Adrenal gland (tissue), 12 donors: ENCODE results near the gene IL6R. TPM values are rescaled to one million over a fixed set of nuclear protein-coding genes. Genes with fewer than 3 reads are reported as not detected.
A peak's percentile ranks its signal among the peaks of the same experiment; 100 is the strongest.
"Not testable (repeated sequence)": the region's sequence is repeated elsewhere in the genome, so short reads cannot be mapped to it uniquely, and the experiment has no call there.

Experiments
- DNase-seq, 7 donors: peaks; one replicate each; pipeline ENCODE4 v3.0.0-alpha.2; 2019 to 2020
- H3K27ac ChIP-seq, 5 donors: fragments of 200-600 bp; sonication (generic) in 4 of 5; 1 replicate in 3 of 5; 2 replicates in 2 of 5; pipeline versions ENCODE4 v1.5.1 to v1.8.0; 2016 to 2020; ENCODE audit warnings: mild to moderate bottlenecking in 1 of 5
- H3K27me3 ChIP-seq: fragments of 200-600 bp; 2 replicates; pipeline ENCODE4 v1.8.0; 2021
- H3K36me3 ChIP-seq, 2 donors: fragments of 200-600 bp; replicated peaks in 1 of 2; 1 replicate in 1 of 2; 2 replicates in 1 of 2; pipeline versions ENCODE4 v1.5.1 to v1.8.0; 2018 to 2022
- H3K4me1 ChIP-seq, 2 donors: fragments of 200-600 bp; replicated peaks in 1 of 2; 1 replicate in 1 of 2; 2 replicates in 1 of 2; pipeline versions ENCODE4 v1.5.1 to v1.8.0; 2018 to 2021
- H3K4me3 ChIP-seq, 4 donors: fragments of 200-600 bp; sonication (generic) in 3 of 4; one replicate each; pipeline ENCODE4 v1.5.1; 2016 to 2018
- H3K9me3 ChIP-seq, 3 donors: fragments of 200-600 bp; sonication (generic) in 1 of 3; replicated peaks in 1 of 3; 1 replicate in 2 of 3; 2 replicates in 1 of 3; pipeline versions ENCODE4 v1.5.1 to v1.8.0; 2016 to 2021
- POLR2A ChIP-seq, 2 donors: fragments of 450-650 bp; IDR thresholded peaks; one replicate each; pipeline ENCODE4 v1.6.1; 2017; ENCODE audit warnings: antibody characterized with exemption in 2 of 2, mild to moderate bottlenecking in 2 of 2, moderate library complexity in 1 of 2
- WGBS, 4 donors: extraction: QIAGEN DNeasy Blood & Tissue Kit in 2 of 4; methylation state at CpG; one replicate each; pipeline versions ENCODE4 v1.1.5 to v1.1.7; 2013 to 2017; 5-methylcytosine and 5-hydroxymethylcytosine counted together
- intact Hi-C, 2 donors: fragments of 100-400 bp; cut with DNase I; formaldehyde crosslinking; loops; one replicate each; pipeline versions ENCODE4 v1.14.1 to v1.15.0; 2022 to 2023
- polyA plus RNA-seq, 3 donors: library from polyadenylated mRNA; stranded (reverse); fragments of 200-250 nt in 2 of 3; fragments of 350-450 nt in 1 of 3; fragmentation: Illumina TruSeq in 1 of 3; extraction: RNeasy Lipid Tissue Mini Kit (QIAGEN cat#74804) in 1 of 3; gene quantifications; one replicate each; pipeline ENCODE4 v1.2.3, GENCODE V29; 2013 to 2014
- total RNA-seq, 9 donors: library from RNA; depleted of rRNA in 4 of 9; stranded (reverse); fragments of >200 nt in 4 of 9; fragments of 120-200 nt in 1 of 9; fragmentation: NEBNext Ultra II Directional in 1 of 9; extraction: Animal tissue kit (Norgen Biotek cat#: 25700) in 1 of 9; gene quantifications; one replicate each; pipeline versions ENCODE4 v1.1.0 to v1.2.4, GENCODE V29; 2013 to 2023
- TF ChIP-seq, protein P1 (sequence below), 6 experiments: fragments of 450-650 bp in 4 of 6; fragments of 200-600 bp in 2 of 6; sonication (generic) in 1 of 6; IDR thresholded peaks; 1 replicate in 5 of 6; 2 replicates in 1 of 6; pipeline versions ENCODE4 v1.5.1 to v1.8.0; 2016 to 2021; ENCODE audit warnings: antibody characterized with exemption in 6 of 6, mild to moderate bottlenecking in 2 of 6, moderate library complexity in 1 of 6
- donor health status: healthy with polysubstance abuse.
- donor health status: Bipolar disorder and iron deficiency.
- donor health status: DM: yes; HTN: yes; CAD: no.
- donor health status: DM: no; HTN: no; CAD: no.
- donor health status: DM: no; HTN: no; CAD: no.
- donor health status: DM: yes; HTN: yes; CAD: no.

The IL6R gene
- total and polyA plus RNA-seq, 12 donors, result 4.4 to 43.0 (median 13.6) TPM

DNA sequence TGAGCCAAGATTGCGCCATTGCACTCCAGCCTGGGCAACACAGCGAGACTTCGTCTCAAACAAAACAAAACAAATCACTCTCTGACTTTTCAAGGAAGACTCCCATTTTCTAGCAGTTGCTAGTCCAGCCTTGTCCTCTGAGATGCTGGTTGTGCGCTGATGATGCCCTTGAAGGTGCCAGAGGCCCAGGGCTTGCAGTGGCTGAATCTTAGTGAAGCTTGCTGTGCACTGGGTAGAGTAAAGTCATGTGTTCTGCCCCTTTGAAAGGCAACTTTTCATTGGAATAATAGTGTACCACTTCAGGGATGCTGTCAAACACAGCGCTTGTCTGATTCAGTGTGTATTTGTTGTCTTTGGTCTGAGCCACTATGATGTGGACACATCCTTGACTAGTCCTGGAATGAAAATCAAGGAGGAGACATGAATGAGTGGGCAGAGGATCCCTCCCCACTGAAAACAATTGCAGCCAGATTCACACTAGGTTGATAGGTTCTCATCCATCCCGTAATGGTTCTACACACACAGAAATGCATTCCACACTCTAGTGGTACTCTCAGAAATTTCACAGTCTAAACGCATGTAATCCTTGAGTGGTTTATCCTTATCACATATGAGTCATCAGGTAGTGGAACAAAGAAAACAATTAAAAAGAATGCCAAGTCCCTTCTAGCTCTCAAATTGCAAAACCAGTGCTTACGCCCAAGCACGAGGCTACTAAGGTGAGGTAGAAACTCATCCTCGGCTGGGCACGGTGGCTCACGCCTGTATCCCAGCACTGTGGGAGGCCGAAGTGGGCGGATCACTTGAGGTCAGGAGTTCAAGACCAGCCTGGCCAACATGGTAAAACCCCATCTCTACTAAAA lies 79.0 kb downstream of the IL6R start:
- Histone ChIP-seq H3K27ac (peak overlapping the region in 3 of 5 donors; percentile 9 to 79 (median 72)), H3K4me3 (no peak overlapping the region), H3K27me3 (no peaks in the 10 kb centered on the region), H3K36me3 (peaks cover 0 to 19% of the 10 kb centered on the region in 2 donors), H3K4me1 (peaks cover 0 to 10% of the 10 kb centered on the region in 2 donors), H3K9me3 (no peaks in the 10 kb centered on the region)
- intact Hi-C loops, result loop anchor here in 1 of 2 donors (2.0 kb wide), 1 partner anchor 61 kb away; no protein-coding TSS in a partner anchor
- peak; percentile 42 to 89 (median 73) for DNase-seq
- 47 to 62% (median 58%) methylated on average over 14 of the region's 14 CpGs for WGBS, 4 donors
- peak in 1 of 2 donors; percentile 14 for TF ChIP-seq POLR2A (IDR thresholded peaks at IDR 0.05)
- TF ChIP-seq, protein P1, sequence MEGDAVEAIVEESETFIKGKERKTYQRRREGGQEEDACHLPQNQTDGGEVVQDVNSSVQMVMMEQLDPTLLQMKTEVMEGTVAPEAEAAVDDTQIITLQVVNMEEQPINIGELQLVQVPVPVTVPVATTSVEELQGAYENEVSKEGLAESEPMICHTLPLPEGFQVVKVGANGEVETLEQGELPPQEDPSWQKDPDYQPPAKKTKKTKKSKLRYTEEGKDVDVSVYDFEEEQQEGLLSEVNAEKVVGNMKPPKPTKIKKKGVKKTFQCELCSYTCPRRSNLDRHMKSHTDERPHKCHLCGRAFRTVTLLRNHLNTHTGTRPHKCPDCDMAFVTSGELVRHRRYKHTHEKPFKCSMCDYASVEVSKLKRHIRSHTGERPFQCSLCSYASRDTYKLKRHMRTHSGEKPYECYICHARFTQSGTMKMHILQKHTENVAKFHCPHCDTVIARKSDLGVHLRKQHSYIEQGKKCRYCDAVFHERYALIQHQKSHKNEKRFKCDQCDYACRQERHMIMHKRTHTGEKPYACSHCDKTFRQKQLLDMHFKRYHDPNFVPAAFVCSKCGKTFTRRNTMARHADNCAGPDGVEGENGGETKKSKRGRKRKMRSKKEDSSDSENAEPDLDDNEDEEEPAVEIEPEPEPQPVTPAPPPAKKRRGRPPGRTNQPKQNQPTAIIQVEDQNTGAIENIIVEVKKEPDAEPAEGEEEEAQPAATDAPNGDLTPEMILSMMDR (IDR thresholded peaks at IDR 0.05), result peak in 4 of 6 experiments; percentile 16 to 24 (median 21)

DNA sequence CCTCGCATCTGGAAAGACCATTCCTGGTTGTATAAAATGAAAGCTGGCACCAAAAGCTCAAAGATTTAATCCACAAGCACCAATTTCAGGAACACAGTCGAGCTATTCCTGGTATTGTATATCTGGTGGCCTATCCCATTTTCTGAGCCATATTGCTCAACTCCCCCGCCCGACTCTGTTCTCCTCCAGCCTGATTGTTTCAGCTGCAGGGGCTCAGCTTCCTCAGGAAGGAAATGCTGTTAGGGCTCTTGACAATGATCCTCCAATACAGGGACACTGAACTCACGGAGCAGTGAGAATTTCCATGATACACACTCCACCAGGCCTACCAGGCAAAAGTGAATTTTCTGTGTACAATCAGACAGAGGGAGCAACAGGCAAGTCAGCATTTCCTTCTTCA lies 80.0 kb downstream of the IL6R start:
- H3K4me1 ChIP-seq, result peaks cover 0 to 10% of the 10 kb centered on the region in 2 donors
- no peaks in the 10 kb centered on the region for H3K27me3 ChIP-seq
- TF ChIP-seq, protein P1 (IDR thresholded peaks at IDR 0.05), result no peak
- no peak for TF ChIP-seq POLR2A (IDR thresholded peaks at IDR 0.05)
- H3K27ac ChIP-seq, result peak overlapping the region in 2 of 5 donors; percentile 58 to 72
- DNase-seq, result peak in 6 of 7 donors; percentile 41 to 81 (median 54)
- H3K4me3 ChIP-seq, result no peak overlapping the region
- H3K36me3 ChIP-seq, result peaks cover 0 to 19% of the 10 kb centered on the region in 2 donors
- H3K9me3 ChIP-seq, result no peaks in the 10 kb centered on the region
- intact Hi-C loops, result loop anchor here in 1 of 2 donors (5.0 kb wide), 1 partner anchor 62 kb away; no protein-coding TSS in a partner anchor
- WGBS, 4 donors, result 58 to 73% (median 72%) methylated on average over 5 of the region's 5 CpGs

DNA sequence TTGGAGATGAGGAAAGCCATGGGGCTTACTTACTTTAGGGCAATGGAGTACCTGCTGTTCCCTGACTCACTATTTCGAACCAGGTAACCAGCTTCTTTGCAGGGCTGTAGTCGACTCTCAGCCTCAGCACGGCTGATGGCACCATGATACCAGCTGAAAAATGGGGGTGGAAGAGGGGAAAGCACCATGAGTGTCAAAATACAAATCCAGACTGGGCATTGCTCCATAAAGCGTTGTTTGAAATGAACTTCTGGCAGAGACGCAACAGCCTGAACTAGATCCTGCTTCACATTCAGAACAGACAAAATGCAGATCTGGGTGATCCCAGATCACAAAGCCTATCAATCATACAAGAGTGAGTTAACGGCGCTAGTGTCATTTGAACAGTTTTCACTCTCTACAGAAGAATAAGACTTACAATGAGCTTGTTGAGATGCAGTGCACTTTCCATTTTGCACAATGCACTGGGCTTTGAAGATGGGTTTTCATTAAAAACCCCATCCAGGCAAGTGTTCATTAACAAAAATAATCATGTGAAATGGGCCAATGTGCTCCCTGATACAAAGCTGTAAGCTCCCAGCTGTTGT lies 80.9 kb downstream of the IL6R start:
- H3K4me3 ChIP-seq, result no peak overlapping the region
- no peaks in the 10 kb centered on the region for H3K27me3 ChIP-seq
- no peaks in the 10 kb centered on the region for H3K9me3 ChIP-seq
- TF ChIP-seq, protein P1 (IDR thresholded peaks at IDR 0.05), result no peak
- no peak for TF ChIP-seq POLR2A (IDR thresholded peaks at IDR 0.05)
- intact Hi-C loops, result loop anchor here in 1 of 2 donors (5.0 kb wide), 1 partner anchor 61 kb away; no protein-coding TSS in a partner anchor
- 63 to 85% (median 75%) methylated on average over 7 of the region's 7 CpGs for WGBS, 4 donors
- peaks cover 0 to 15% of the 10 kb centered on the region in 2 donors for H3K4me1 ChIP-seq
- peak overlapping the region in 2 of 5 donors; percentile 58 to 72 for H3K27ac ChIP-seq
- no peak for DNase-seq
- H3K36me3 ChIP-seq, result peaks cover 0 to 19% of the 10 kb centered on the region in 2 donors

DNA sequence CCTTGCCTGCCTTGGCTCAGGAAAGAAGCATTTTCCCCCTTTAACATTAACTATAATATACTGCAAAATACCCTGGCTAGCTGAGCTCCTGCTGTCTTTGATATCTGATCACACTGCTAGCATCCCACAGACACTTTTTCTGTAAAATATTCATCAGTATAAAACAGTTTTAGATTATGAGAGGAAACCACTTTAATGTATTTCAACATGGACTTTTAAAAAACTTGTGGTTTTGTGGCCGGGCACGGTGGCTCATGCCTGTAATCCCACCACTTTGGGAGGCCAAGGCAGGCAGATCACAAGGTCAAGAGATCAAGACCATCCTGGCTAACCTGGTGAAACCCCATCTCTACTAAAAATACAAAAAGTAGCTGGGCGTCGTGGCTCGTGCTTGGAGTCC lies 81.6 kb downstream of the IL6R start:
- not testable (repeated sequence) for H3K9me3 ChIP-seq, H3K4me3 ChIP-seq, DNase-seq, H3K27ac ChIP-seq, H3K27me3 ChIP-seq
- peaks cover 0 to 19% of the 10 kb centered on the region in 2 donors for H3K36me3 ChIP-seq
- H3K4me1 ChIP-seq, result peaks cover 0 to 14% of the 10 kb centered on the region in 2 donors
- intact Hi-C loops, result loop anchor here in 1 of 2 donors (5.0 kb wide), 1 partner anchor 61 kb away; no protein-coding TSS in a partner anchor
- 62 to 75% (median 69%) methylated on average over 5 of the region's 5 CpGs for WGBS, 4 donors
